HCT116 (cell line): ENCODE data around the gene TMEM115.

Experiments
- ATF3 ChIP-seq: IDR thresholded peaks from 2 replicates; pipeline ENCODE4 v1.6.1; 2012
- CTCF ChIP-seq, 3 experiments: fragments of 200-600 bp in 1 of 3; sonication (generic) in 1 of 3; IDR thresholded peaks in 2 of 3; conservative IDR thresholded peaks in 1 of 3; 2 replicates each; pipeline ENCODE4 v1.5.1; 2012 to 2017; ENCODE audit warnings: low read depth in 2 of 3, low read length in 2 of 3, antibody characterized with exemption in 1 of 3, borderline replicate concordance in 1 of 3, control low read depth in 1 of 3, mild to moderate bottlenecking in 1 of 3, mixed read lengths in 1 of 3, mixed run types in 1 of 3, moderate library complexity in 1 of 3; ENCODE audit not compliant: insufficient read depth in 1 of 3
- FOSL1 ChIP-seq: IDR thresholded peaks from 2 replicates; pipeline ENCODE4 v1.6.1; 2012; ENCODE audit warnings: low read depth
- MAX ChIP-seq: IDR thresholded peaks from 2 replicates; pipeline ENCODE4 v1.6.1; 2012
- POLR2A ChIP-seq: IDR thresholded peaks from 2 replicates; pipeline ENCODE4 v1.7.0; 2011; ENCODE audit warnings: borderline replicate concordance; ENCODE audit not compliant: insufficient read depth, insufficient read length; ENCODE audit errors: extremely low read depth
- POLR2AphosphoS5 ChIP-seq: IDR thresholded peaks from 2 replicates; pipeline ENCODE4 v1.6.1; 2011; ENCODE audit warnings: mild to moderate bottlenecking, low read depth, low read length, moderate library complexity
- REST ChIP-seq: IDR thresholded peaks from 2 replicates; pipeline ENCODE4 v1.6.1; 2012; ENCODE audit warnings: low read depth
- TCF7L2 ChIP-seq: IDR thresholded peaks from 2 replicates; pipeline ENCODE4 v1.7.0; 2011; ENCODE audit warnings: borderline replicate concordance, inconsistent platforms; ENCODE audit not compliant: insufficient read depth, insufficient read length; ENCODE audit errors: extremely low read depth
- YY1 ChIP-seq: IDR thresholded peaks from 2 replicates; pipeline ENCODE4 v1.6.1; 2011; ENCODE audit warnings: low read length, low read depth, moderate library complexity, mild to moderate bottlenecking; ENCODE audit not compliant: insufficient replicate concordance; ENCODE audit errors: extremely low read depth

GRCh38 chr3:50342813-50343633, 16.3 kb downstream of the TMEM115 start:
- peak in 2 of 3 experiments; percentile 24 to 32; a peak in 2 of 6 replicates for TF ChIP-seq CTCF (IDR thresholded peaks at IDR 0.05 in 2 of 3, conservative IDR thresholded peaks at IDR 0.05 in 1 of 3; ENCODE audit: borderline replicate concordance in 1 of 3, insufficient read depth in 1 of 3, low read depth in 2 of 3, low read length in 2 of 3)
- TF ChIP-seq TCF7L2, result no peak
- TF ChIP-seq MAX, result no peak
- no peak for TF ChIP-seq POLR2A
- TF ChIP-seq POLR2AphosphoS5, result no peak
- TF ChIP-seq ATF3, result no peak
- TF ChIP-seq YY1, result no peak
- TF ChIP-seq FOSL1, result no peak
- TF ChIP-seq REST, result no peak
